Stimulated activated CD4-positive, alpha-beta T cell treated with anti-CD3 and anti-CD28 coated beads, Interleukin-1b, Interleukin-23, amount 100 ng/mL, for 24 hours (primary cell): Measurements from ENCODE around the gene ARFGAP2.
A peak's percentile ranks its signal among the peaks of the same experiment; 100 is the strongest.

ENCODE experiments used
- DNase-seq, 4 experiments: peaks; one replicate each; pipeline ENCODE4 v3.0.0-alpha.2; 2020; ENCODE audit warnings: low read depth in 4 of 4, low spot score in 1 of 4

ARFGAP2 gene

GRCh38 chr11:47149782-47150181 is 26.9 kb downstream of the ARFGAP2 start:
- DNase-seq = no peak

GRCh38 chr11:47148903-47149531 is 27.7 kb downstream of the ARFGAP2 start:
- DNase-seq = no peak

- DNase-seq = no peak
Measured at GRCh38 chr11:47148270-47148669, 28.4 kb downstream of the ARFGAP2 start.

GRCh38 chr11:47147681-47148080 is 29.0 kb downstream of the ARFGAP2 start:
- DNase-seq = no peak

- no peak for DNase-seq
Measured at GRCh38 chr11:47147250-47147649, 29.4 kb downstream of the ARFGAP2 start.

GRCh38 chr11:47144541-47144940 is 32.1 kb downstream of the ARFGAP2 start:
- DNase-seq = no peak

- DNase-seq = no peak
Measured at GRCh38 chr11:47143322-47143721, 33.4 kb downstream of the ARFGAP2 start.

GRCh38 chr11:47139878-47140277 is 36.8 kb downstream of the ARFGAP2 start:
- no peak for DNase-seq

GRCh38 chr11:47137476-47137875 is 39.2 kb downstream of the ARFGAP2 start:
- DNase-seq = no peak

GRCh38 chr11:47136921-47137320 is 39.8 kb downstream of the ARFGAP2 start:
- no peak for DNase-seq

GRCh38 chr11:47136327-47136726 is 40.4 kb downstream of the ARFGAP2 start:
- DNase-seq = no peak

GRCh38 chr11:47132981-47133380 is 43.7 kb downstream of the ARFGAP2 start:
- no peak for DNase-seq

- DNase-seq = no peak
Measured at GRCh38 chr11:47132490-47132889, 44.2 kb downstream of the ARFGAP2 start.

GRCh38 chr11:47131136-47131535 is 45.5 kb downstream of the ARFGAP2 start:
- no peak for DNase-seq

- no peak for DNase-seq
Measured at GRCh38 chr11:47130543-47130942, 46.1 kb downstream of the ARFGAP2 start.

- DNase-seq = no peak
Measured at GRCh38 chr11:47127213-47127612, 49.5 kb downstream of the ARFGAP2 start.

GRCh38 chr11:47125083-47125482 is 51.6 kb downstream of the ARFGAP2 start:
- no peak for DNase-seq

GRCh38 chr11:47124675-47125074 is 52.0 kb downstream of the ARFGAP2 start:
- no peak for DNase-seq

GRCh38 chr11:47123094-47123493 is 53.6 kb downstream of the ARFGAP2 start:
- DNase-seq = no peak

- DNase-seq = no peak
Measured at GRCh38 chr11:47121731-47122130, 54.9 kb downstream of the ARFGAP2 start.

GRCh38 chr11:47121056-47121455 is 55.6 kb downstream of the ARFGAP2 start:
- DNase-seq = no peak

- DNase-seq = peak; percentile 2 to 40 (median 24)
Measured at GRCh38 chr11:47118958-47119688, 57.6 kb downstream of the ARFGAP2 start.
